Kidney (tissue), 14 donors: ENCODE data around the gene UBXN7. TPM values are rescaled to one million over a fixed set of nuclear protein-coding genes. Genes with fewer than 3 reads are reported as not detected.

Source experiments
- DNase-seq, 5 donors: peaks; one replicate each; pipeline ENCODE4 v3.0.0-alpha.2; 2013 to 2020
- FAIRE-seq: peaks from 2 replicates; lab custom pipeline; 2012; peaks lifted over from hg19 to GRCh38; lab: Jason Lieb, UNC
- H3K27ac ChIP-seq, 2 donors: one replicate each; pipeline ENCODE4 v1.7.0; 2013; ENCODE audit warnings: low read depth in 2 of 2, low read length in 2 of 2, inconsistent platforms in 1 of 2
- H3K27me3 ChIP-seq: one replicate; pipeline ENCODE4 v1.7.1; 2013; ENCODE audit warnings: low read length, inconsistent platforms; ENCODE audit not compliant: control insufficient read depth, insufficient read depth
- H3K36me3 ChIP-seq, 3 donors: one replicate each; pipeline versions ENCODE4 v1.7.0 to v1.7.1; 2013; ENCODE audit warnings: low read length in 3 of 3, control low read depth in 1 of 3, inconsistent platforms in 1 of 3; ENCODE audit not compliant: insufficient read depth in 3 of 3, control insufficient read depth in 2 of 3
- H3K4me1 ChIP-seq, 3 donors: one replicate each; pipeline versions ENCODE4 v1.7.0 to v1.7.1; 2013; ENCODE audit warnings: low read length in 3 of 3, inconsistent platforms in 1 of 3, low read depth in 1 of 3; ENCODE audit not compliant: control insufficient read depth in 2 of 3, insufficient read depth in 2 of 3
- H3K4me3 ChIP-seq, 3 donors: one replicate each; pipeline versions ENCODE4 v1.7.0 to v1.8.1; 2013; ENCODE audit warnings: low read length in 3 of 3, control low read depth in 1 of 3, inconsistent platforms in 1 of 3
- H3K9ac ChIP-seq, 3 donors: one replicate each; pipeline versions ENCODE4 v1.7.0 to v1.7.1; 2013; ENCODE audit warnings: low read length in 3 of 3, control low read depth in 1 of 3, inconsistent platforms in 1 of 3
- H3K9me3 ChIP-seq, 3 donors: one replicate each; pipeline versions ENCODE4 v1.7.0 to v1.7.1; 2013; ENCODE audit warnings: low read length in 3 of 3, control low read depth in 1 of 3, inconsistent platforms in 1 of 3; ENCODE audit not compliant: control insufficient read depth in 2 of 3, insufficient read depth in 1 of 3
- CTCF ChIP-seq: IDR thresholded peaks from 3 replicates; pipeline ENCODE4 v1.5.1; 2012; ENCODE audit warnings: mild to moderate bottlenecking, moderate library complexity, borderline replicate concordance; ENCODE audit not compliant: insufficient read depth; ENCODE audit errors: extremely low read depth
- intact Hi-C: fragments of 100-400 bp; cut with DNase I; formaldehyde crosslinking; loops from one replicate; pipeline ENCODE4 v1.11.1; 2022
- polyA plus RNA-seq: library from polyadenylated mRNA; stranded (reverse); fragments of 350-450 nt; fragmentation: Illumina TruSeq; extraction: RNeasy Lipid Tissue Mini Kit (QIAGEN cat#74804); gene quantifications from one replicate; pipeline ENCODE4 v1.2.3, GENCODE V29; 2014; ENCODE audit warnings: low read depth, low replicate concordance; ENCODE audit not compliant: insufficient read depth
- total RNA-seq: library from RNA; stranded (reverse); fragmentation: NEBNext Ultra II Directional; extraction: Animal tissue kit (Norgen Biotek cat#: 25700); gene quantifications from one replicate; pipeline ENCODE4 v1.2.1, GENCODE V29; 2021
- donor health status: control.
- donor health status: control.
- donor health status: control.
- donor health status: control.
- donor health status: control.
- donor health status: DM: yes; HTN: yes; CAD: no.
- donor health status: Normal renal cell carcinoma (clear cell type).

Gene UBXN7
- total and polyA plus RNA-seq, 2 donors from 2014 or later: 2.8 to 46.9 TPM

GRCh38 chr3:196406811-196407470 lies 25.3 kb downstream of the UBXN7 start:
- Histone ChIP-seq H3K27me3 (no peaks in the 10 kb centered on the region), H3K4me3 (no peak overlapping the region), H3K4me1 (no peaks in the 10 kb centered on the region), H3K36me3 (peaks cover 0 to 5% (median 0%) of the 10 kb centered on the region in 3 donors), H3K27ac (no peak overlapping the region), H3K9me3 (peaks cover 0 to 2% (median 0%) of the 10 kb centered on the region in 3 donors), H3K9ac (no peak overlapping the region)
- FAIRE-seq (no peak), DNase-seq (peak in 1 of 5 donors; percentile 2)
- TF ChIP-seq CTCF: no peak
- intact Hi-C loops: no loop called here

GRCh38 chr3:196400331-196400730 lies 31.9 kb downstream of the UBXN7 start:
- no peak overlapping the region for H3K4me3 ChIP-seq
- no peak for TF ChIP-seq CTCF
- H3K27ac ChIP-seq: no peak overlapping the region
- FAIRE-seq (no peak), DNase-seq (no peak)
- intact Hi-C loops: no loop called here
- no peaks in the 10 kb centered on the region for H3K4me1 ChIP-seq
- H3K9ac ChIP-seq: no peak overlapping the region
- H3K27me3 ChIP-seq: no peaks in the 10 kb centered on the region
- no peaks in the 10 kb centered on the region for H3K9me3 ChIP-seq
- H3K36me3 ChIP-seq: peaks cover 0 to 17% (median 6%) of the 10 kb centered on the region in 3 donors

- Histone ChIP-seq H3K36me3 (peaks cover 0 to 17% (median 6%) of the 10 kb centered on the region in 3 donors), H3K4me1 (no peaks in the 10 kb centered on the region), H3K4me3 (no peak overlapping the region), H3K27me3 (no peaks in the 10 kb centered on the region), H3K9me3 (no peaks in the 10 kb centered on the region), H3K27ac (no peak overlapping the region), H3K9ac (no peak overlapping the region)
- intact Hi-C loops: no loop called here
- TF ChIP-seq CTCF: no peak
- no peak for DNase-seq
- no peak for FAIRE-seq
These were observed 32.7 kb downstream of the UBXN7 start for GRCh38 chr3:196399485-196399945.
